Fibroblast of lung (primary cell): ENCODE measurements around the gene OGA.

Experiments
- CTCF ChIP-seq, 2 donors: IDR thresholded peaks in 1 of 2; conservative IDR thresholded peaks in 1 of 2; 1 replicate in 1 of 2; 2 replicates in 1 of 2; pipeline ENCODE4 v1.5.1; 2011 to 2012; ENCODE audit warnings: low read length in 2 of 2, control low read depth in 1 of 2, inconsistent platforms in 1 of 2, low read depth in 1 of 2, mild to moderate bottlenecking in 1 of 2
- EZH2 ChIP-seq: IDR thresholded peaks from 2 replicates; pipeline ENCODE4 v1.5.1; 2012; ENCODE audit warnings: low read length, control low read depth, mild to moderate bottlenecking; ENCODE audit errors: missing control alignments

- no peak for TF ChIP-seq CTCF (conservative IDR thresholded peaks at IDR 0.05 in 1 of 2, IDR thresholded peaks at IDR 0.05 in 1 of 2; ENCODE audit: low read depth in 1 of 2, low read length in 2 of 2)
- no peak for TF ChIP-seq EZH2
Measured at GRCh38 chr10:101818872-101819633, 809 bp upstream of the OGA start.
